Activated T-cell treated with anti-CD3 and anti-CD28 coated beads for 48 hours (primary cell): ENCODE measurements around the gene MRPL2.

Experiments used
- DNase-seq: peaks from one replicate; pipeline ENCODE4 v3.0.0-alpha.2; 2020; ENCODE audit warnings: low read depth

MRPL2 gene

DNA sequence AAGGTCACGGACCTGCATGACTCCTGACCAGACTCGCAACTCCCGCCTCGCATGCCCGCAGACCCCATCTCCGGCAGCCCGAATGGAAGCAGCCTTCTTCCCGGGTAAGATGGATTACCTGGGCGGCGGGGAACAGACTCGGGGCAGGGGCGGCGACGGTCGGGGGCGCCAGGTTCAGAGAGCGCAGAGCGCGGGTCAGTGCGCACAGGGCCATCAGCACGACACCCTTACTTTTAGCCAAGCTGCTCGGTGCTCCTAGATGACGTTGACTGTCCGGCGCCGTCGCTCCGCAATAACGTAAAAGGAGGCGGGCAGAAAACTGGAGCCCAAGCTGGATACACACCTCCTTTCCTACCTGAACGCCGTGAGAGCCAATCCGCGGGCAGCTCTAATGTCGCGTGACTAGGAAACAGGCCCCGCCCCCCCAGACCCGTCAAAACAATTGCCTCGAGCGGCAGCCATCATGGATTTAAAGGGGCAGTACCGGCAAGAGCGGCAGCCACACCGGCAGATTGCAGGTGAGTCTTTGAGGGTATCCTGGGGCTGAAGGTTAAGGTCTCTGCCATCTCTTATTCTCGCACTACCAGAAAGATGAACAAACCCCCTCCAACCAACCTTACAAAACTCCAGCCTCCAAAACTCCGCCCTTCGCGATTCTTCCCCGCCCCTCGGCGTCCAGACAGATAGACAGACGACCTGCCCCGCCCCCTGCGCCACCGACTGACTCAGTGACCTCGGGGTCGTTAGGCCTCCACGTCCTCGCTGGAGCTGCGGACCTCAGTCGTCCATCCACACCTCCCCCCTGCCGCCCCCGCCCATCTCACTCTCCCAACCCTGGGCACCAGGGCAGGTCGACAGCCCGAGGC is at the start of gene MRPL2, which contains the start of gene KLC4:
Gene MRPL2, minus strand, starts transcription at position 267 of the 866 bp plus-strand sequence. Its CDS starts 53 bp downstream, at position 214.
Gene KLC4, plus strand, starts transcription at position 464 of the 866 bp plus-strand sequence. CDS start 1,705 bp downstream, outside the sequence.
- DNase-seq = peak; percentile 94

DNA sequence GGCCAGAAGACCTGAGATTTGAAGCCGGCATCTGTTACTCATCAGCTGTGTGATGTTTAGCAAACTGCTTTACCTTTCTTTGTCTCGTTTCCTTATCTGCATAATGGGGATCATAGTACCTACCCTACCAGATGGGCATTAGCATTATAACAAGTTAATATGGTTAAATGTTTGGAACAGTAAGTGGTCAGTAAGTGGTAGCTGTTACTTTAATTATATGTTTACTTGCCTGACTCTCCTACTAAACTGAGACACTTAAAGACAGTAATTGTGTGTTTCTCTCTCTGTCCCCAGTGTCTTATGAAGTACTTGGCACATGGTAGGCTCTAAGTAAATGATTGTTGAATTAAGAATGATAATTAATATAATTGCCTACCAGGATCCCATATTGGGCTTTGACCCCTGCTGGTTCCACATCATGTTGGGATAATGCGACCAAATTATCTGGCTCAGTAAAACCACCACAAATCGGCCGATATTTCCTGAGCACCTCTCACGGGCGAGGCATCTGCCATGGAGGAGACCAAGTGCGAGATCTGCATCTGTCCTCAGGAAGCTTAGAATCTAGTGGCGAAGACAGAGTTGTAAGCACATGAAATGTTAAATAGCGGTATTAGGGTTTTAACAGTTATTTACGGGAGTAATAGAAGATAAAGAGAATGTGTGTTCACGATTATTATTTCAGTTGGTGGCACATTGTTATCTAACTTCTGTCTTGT is 48.3 kb upstream of the MRPL2 start:
- DNase-seq = no peak

DNA sequence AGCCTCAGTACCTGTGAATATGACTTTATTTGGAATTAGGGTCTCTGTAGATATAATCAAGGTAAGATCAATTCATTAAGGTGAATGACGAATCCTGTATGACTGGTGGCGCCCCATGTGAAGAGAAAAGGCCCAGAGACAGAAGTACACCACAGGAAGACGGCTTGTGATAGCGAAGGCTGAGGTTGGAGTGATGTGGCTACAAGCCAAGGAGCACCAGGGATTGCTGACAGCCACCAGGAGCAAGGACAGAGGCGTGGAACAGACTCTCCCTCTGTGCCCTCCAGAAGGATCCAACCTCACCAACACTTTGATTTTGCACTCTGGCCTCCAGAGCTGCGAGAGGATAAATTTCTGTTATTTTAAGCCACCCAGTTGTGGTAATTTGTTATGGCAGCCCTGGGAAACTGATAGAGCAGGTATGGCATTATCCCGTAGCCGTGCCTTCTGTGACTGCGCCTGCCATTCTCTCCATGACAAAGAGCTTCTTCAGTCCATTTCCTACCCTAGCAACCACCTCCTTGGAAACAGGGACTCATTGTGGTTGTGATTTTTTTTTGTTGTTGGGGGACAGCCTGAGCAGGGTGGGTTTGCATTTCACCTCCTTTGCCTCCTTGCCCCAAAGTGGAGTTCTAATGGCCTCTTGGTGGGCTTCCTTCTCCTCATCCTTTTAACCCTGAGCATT is 46.4 kb upstream of the MRPL2 start:
- no peak for DNase-seq

DNA sequence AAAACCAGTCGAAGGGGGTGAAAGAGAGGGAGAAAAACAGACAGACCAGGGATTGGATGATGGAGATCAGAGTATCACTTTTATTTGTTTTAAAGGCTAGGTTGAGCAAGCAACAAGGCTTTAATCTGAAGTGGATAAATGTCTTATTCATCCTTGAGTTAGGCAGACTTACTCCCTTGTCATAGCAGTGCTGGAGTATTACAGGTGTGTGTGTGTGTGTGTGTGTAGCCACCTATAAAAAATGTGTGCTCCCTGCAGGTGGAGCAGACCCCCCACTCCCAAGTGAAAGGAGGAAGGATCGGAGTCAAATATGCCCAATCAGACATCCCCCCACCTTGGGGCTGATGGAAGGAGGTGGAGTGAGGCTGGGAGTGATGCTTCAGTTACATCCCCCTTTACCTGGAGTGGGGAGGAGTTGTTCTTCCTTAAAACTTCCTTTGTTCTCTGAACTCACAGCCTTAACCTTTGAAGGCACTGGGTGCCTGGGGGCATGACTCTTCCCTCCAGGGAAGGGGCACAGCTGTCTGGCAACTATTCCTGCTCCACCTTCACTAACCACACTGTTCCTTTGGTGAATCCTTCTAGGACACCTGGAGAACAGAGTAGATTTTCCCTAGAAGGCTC is 44.1 kb upstream of the MRPL2 start:
- no peak for DNase-seq

DNA sequence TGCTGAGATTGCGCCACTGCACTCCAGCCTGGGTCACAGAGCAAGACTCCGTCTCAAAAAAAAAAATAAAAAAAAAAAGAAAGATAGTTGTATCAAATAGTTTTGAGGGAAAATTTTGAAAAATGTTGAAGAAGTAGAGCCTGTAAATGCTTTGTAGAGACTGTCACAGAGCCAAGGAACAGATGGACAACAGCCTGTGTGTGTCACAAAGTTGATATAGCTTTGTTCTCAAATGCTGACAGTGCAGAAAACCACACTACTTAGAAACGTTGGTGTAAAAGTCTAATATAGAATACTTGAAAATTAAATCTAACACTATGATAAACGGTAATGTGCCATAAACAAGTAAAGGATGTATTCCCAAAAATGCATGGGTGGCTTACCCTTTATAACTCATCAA is 42.3 kb upstream of the MRPL2 start:
- DNase-seq = no peak

DNA sequence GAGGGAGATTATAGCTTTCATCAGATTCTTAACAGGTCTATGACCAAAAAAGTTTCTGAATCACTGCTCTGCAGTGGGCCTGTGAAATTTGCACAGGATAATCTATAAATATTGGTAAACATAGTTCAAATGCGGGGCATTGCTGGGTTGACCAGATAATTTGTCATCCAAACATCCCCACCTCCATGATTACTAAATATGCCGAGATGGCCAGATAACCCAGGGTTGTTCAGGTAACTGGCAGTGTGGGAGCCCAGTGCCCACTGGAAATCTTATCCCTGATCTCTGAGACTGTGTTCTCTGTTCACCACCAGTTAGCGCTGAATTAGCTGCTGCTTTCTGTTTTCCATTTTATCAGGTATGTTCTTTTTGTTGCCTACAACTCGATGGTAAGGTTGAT is 38.3 kb upstream of the MRPL2 start:
- DNase-seq = no peak

DNA sequence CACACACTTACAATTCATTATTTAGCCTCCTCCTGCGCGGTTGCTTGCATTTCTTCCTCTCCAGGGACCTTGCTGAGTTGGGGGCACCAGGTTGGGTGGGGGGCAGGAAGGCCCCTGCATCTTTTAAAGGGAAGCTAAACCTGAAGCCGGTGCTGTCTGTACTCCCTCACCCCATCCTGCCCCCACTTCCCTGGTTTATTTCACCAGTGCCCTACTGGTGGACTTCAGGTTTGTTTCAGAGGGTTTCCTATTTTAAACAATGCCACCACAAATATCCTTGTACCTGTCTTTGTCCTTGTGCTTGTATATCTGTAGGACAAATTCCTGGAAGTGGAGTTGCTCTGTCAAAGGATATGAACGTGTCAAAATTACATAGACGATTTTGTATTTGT is 37.9 kb upstream of the MRPL2 start:
- DNase-seq = no peak

DNA sequence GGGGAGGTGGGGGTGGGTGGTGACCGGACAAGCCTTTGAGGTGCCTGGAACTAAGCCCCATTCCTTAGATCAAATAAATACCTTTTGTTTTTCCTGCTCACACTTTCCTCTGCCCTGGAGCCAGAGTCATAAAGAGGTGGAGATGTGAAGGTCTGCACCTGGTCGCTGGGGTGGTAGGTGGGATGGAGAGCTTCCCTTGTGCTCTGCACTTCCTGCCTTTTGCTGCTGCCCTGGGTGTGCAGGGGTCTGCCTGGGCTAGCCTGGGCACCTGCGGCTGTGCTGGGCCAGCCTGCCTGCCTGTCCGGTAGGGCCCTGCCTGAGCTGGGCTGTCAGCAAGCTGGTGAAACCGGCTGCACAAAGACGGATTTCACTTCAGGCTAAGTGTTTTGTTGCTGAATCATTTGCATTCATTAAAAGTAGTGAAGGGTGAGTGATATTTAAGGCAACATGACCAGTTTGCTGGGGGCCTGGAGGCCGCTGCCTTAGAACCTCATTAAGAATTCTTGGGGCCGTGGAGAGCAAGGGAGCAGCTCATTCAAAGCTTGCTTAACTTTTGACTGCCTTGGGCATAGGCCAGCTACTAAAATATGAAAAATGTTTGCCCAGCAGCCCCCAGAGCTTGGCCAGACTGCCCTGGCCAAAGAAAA is 37.3 kb upstream of the MRPL2 start:
- no peak for DNase-seq

DNA sequence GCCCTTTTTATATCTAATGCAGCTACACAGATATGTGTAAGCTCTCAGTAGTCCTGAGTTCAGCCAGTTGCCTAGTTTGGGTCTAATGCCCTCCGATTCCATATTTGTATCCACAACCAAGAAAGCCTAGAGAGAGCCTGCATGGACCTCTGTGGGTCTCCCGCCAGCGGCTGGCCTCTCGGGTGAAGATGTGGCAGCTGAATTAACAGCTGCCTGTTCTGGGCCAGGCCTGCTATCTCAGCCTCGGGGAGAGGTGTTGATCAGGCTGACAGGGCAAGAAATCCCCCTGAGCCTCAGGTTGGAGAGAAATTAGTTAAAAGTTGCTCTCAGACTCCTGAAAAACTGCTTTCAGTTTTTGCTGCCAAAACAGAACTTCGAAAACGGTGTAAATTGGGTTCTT is 36.7 kb upstream of the MRPL2 start:
- no peak for DNase-seq

DNA sequence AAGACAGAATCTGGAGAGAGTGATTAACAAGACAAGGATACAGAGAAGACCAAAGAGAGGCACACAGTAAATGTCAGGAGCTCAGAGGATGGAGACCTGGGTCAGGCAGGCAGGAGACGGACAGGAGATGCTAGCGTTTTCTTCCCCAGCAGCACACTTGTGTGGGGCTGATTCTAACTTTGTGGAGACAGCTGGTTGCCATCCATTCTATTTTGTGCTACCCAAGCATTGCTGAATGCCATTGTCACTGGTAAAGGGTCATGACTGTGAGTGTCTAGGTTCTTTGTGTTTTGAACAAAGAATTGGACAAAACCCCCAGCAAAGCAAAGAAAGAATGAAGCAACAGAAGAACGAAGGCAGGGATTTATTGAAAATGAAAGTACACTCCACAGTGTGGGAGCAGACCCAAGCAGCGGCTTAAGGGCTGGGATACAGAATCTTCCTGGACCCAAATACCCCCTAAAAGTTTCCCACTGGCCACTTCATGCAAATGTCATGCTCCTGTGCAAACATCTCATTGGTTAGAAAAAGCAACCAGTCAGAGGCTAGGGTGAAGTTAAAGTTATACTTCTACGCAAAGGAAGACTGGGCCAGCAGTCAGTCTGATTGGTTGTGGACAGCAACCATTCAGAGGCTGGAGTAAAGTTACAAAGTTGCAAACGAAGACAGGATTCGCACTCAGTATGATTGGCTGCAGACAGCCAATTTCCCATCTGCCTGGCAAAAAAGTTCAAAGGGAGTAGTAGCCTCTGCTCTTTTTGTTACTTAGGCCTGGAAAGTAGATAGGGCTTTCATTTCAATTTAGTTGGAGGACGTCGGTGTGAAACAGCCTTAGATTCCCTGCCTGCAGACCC is 34.4 kb upstream of the MRPL2 start:
- DNase-seq = no peak

DNA sequence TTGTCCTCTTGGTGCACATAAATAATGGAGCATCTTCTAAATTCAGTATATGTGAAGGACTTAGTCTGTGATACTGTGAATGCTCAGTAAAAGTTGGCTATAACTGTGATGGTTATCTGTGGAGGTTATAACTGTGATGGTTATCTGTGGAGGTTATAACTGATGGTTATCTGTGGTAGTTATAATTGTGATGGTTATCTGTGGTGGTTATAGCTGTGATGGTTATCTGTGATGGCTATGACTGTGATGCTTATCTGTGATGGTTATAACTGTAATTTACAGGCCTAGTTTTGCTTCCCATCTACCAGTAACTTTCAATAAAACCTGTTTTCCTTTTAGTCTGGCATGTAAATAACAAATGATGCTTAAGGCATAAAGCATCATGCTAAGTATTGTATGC is 33.4 kb upstream of the MRPL2 start:
- DNase-seq = no peak

DNA sequence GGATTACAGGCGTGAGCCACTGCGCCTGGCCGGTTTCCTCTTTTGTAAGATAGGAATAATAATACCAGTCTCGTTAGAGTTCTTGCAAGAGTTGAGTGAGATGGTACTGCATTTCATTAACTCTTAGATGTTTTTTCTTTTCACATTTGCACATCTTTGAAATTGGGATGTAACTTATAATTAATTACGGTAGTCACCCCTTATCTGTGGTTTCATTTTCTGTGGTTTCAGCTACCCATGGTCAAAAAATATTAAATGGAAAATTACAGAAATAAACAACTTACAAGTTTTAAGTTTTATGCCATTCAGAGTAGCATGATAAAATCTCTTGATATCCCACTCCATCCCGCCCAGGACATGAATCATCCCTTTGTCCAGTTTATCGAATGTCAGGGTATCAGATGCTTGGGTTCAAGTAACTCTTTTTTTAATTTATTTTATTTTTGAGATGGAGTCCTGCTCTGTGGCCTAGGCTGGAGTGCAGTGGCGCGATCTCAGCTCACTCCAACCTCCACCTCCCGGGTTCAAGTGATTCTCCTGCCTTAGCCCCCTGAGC is 32.3 kb upstream of the MRPL2 start:
- no peak for DNase-seq

DNA sequence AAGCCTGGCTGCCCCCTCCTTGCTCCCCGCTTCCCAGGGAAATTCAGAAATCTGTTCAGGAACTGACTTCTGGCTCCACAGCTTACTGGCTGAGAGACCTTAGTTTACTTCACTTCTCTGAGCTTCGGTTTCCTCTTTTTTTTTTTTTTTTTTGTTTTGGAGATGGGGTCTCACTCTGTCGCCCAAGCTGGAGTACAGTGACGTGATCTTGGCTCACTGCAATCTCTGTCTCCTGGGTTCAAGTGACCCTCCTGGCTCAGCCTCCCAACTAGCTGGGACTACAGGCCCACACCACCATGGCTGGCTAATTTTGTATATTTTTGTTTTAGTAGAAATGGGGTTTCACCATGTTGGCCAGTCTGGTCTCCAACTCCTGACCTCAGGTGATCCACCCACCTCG is 31.8 kb upstream of the MRPL2 start:
- no peak for DNase-seq

DNA sequence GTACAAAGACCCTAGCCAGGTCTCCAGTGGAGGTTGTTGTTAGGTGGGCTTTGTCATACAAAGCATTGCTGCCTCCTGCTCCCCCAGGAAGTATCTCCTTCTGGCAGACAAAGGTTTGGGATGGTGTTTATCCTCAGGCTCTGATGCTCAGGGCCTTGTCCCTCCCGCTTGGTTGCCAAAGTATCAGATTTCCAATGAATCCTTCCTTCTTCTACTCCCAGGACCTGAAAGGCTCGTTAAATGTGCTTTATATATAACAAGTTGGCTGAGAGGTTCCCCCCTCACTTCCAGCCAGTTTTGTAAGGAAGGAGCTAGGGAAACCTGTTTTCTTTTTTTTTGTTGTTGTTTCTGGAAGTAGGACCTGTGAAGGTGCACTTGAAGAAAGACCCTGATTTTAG is 31.3 kb upstream of the MRPL2 start:
- no peak for DNase-seq

DNA sequence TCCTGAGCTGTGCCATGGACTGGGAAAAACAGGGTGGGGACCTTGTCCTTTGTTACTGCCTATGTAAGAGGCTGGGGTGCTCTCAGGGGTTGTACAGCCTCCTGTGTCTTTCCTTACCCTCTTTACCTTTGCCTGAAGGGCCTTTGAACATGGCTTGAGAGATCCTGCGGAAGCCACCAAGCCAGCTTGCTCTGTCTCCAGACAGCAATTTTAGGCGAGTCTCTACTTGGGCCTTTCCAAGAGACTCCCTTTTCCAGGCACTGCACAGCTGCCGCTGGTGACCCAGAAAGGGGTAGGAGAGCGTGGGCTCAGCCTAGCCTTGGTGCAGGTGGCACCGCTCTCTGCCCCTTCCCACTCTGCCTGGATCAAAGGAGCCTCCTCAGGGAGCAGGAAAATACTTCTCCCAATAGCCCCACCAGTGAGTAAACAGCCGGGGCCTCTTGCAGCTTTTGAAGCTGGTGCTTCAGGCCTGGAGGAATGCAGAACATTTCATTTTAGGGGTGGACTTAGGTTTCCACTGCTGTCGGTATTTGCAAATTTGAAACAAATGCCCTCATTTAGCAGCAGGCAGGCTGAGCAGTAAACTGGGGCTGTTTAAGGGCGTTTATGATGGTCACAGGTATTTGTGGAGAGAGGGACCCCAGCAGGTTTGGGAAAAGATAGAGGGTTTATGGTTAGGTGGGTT is 30.8 kb upstream of the MRPL2 start:
- DNase-seq = no peak

DNA sequence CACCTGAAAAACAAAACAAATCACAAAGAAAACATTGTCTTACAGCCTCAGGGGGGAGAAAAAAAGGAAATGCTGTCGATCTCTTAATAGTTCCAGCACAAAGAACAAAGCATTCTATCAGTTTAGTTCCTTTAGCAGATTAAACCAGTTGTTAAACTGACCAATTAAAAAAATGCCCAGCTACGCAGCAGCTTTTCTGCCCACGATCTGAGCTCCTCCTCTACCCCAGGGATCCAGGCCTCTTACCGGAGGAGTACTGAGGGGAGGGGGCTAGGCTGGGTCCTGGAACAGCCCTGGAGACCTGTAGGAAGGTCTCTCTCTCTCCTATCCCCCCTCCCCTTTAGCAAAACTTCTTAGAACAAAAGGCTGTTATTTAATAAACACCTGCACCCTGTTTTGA is 30.2 kb upstream of the MRPL2 start:
- DNase-seq = no peak

DNA sequence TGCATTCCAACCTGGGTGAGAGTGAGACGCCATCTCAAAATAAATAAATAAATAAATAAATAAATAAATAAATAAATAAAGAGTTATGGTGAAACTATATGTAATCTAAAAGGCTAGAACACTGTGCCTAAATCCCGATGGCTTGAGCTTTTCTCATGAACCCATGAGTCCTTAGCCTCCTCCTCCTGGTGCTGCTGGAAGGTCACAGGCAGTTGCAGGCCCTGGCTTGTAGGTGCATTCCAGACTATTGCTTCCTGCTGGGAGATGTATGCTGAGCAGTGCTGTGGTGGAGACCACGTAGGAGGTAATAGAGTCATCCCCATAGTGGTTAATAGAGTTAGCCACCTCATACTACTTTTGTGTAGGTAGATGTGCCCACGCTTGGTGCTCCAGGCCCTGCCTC is 29.4 kb upstream of the MRPL2 start:
- DNase-seq = no peak

DNA sequence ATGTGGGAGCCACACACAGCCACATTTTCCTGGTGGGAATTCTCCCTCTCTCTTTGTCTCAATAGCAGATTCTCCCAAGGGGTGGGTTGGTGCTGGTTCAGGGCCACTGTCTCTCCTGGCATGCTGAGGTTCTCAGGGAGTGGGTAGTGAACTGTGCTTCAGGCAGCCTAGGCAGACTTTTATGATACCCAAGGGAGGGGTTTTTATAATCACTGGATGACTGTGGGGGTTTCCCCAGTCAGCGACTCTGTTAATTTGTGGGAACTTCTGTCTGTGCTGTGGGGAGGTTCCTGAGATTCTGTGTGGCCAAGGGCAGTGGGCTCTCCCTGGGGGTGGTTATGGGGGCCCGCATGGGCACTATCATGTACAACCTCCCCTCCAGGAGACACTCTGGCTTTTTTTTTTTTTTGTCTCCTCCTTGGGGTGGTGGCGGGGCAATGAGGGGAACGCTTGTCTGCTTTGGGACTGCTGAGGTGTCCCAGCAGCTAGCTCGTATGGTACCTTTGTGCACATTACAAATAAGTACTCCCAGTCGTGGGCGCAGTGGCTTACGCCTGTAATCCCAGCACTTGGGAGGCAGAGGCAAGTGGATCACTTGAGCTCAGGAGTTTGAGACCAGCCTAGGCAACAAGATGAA is 26.9 kb upstream of the MRPL2 start:
- DNase-seq = peak; percentile 12
